Stimulated activated memory B cell treated with anti-CD40 and anti-IgM and Interleukin-4, amounts not matched to agents 10 μg/mL and 1 μg/mL and 100 μg/mL, for 72 hours (primary cell): ENCODE measurements around the gene APC2.

Experiments
- ATAC-seq: fragments of 150-1000 bp; cut with Tn5 transposase; 2 replicates; pipeline ENCODE4 v1.10.0; 2021
- H3K27ac Mint-ChIP-seq: one replicate; pipeline ENCODE4 v1.8.0; 2022; ENCODE audit warnings: mild to moderate bottlenecking, mixed read lengths
- H3K27me3 Mint-ChIP-seq: one replicate; pipeline ENCODE4 v1.8.0; 2022; ENCODE audit warnings: mixed read lengths
- H3K36me3 Mint-ChIP-seq: one replicate; pipeline ENCODE4 v1.8.0; 2022; ENCODE audit warnings: mixed read lengths
- H3K4me1 Mint-ChIP-seq: one replicate; pipeline ENCODE4 v1.8.0; 2022; ENCODE audit warnings: mixed read lengths
- H3K4me3 Mint-ChIP-seq: one replicate; pipeline ENCODE4 v1.8.0; 2022; ENCODE audit warnings: mild to moderate bottlenecking, moderate library complexity, mixed read lengths
- H3K9me3 Mint-ChIP-seq: one replicate; pipeline ENCODE4 v1.8.0; 2022; ENCODE audit warnings: mixed read lengths

The APC2 gene

DNA sequence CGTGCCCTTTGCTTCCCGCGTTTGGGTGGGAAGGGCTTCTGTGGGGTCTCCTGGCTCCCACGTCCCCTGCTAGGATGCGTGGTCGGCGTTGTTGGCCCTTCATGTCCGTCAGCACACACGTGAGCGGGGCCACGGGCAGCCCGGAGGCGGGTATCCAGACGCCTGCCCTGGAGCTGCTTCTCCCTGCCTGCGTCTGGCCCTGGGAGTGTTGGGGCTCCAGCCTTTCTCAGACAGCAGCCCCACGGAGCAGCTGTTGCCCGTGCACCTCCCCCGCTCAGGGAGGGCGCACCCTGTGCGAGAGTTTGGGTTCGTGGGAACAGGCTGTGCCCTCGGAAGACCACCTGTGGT, 28.0 kb upstream of the APC2 start:
- Mint-ChIP-seq H3K4me3 (no peak overlapping the region), H3K27ac (no peak overlapping the region), H3K9me3 (no peaks in the 10 kb centered on the region), H3K4me1 (peaks cover 34% of the 10 kb centered on the region), H3K27me3 (no peaks in the 10 kb centered on the region), H3K36me3 (peaks cover 66% of the 10 kb centered on the region)
- no peak for ATAC-seq

DNA sequence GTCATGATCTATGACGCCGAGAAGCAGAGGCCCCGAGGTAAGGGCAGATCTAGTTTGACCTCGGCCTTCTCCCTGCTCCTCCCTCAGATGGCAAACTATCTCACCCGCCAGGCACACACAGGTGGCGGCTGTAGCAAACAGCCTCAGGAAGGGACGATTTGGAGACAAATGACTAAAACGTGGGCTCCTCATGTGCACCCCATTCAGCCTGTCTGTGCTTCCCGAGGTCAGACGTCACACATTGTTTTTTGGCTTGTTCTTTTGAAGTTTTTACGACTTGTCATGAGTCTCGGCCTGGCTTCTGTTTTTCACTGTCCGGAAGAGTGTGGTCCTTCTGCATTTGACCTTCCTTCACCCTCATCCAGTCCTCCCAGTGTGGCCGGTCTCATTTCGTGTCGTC, 27.6 kb upstream of the APC2 start:
- Mint-ChIP-seq H3K9me3 (no peaks in the 10 kb centered on the region), H3K27me3 (no peaks in the 10 kb centered on the region), H3K27ac (no peak overlapping the region), H3K4me1 (peaks cover 30% of the 10 kb centered on the region), H3K4me3 (no peak overlapping the region), H3K36me3 (peaks cover 70% of the 10 kb centered on the region)
- no peak for ATAC-seq

DNA sequence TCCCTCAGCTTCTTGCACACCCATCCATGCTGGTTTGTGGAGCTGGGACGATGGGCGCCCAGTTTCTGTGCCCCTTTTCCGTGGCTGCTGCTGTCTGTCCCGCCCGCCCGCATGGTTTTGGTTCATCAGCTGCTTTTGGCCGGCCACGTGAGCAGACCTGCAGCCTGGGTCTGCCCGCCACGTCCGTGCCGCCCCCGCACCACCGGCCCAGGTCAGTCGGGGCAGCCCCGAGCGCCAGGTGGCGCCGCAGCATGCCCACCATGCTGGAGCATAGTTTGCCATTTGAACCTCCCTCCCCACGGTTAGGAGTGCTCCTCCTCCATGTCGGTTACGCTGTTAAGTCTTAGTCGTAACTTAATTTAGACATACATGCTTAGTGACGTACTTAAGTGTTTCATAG, 27.0 kb upstream of the APC2 start:
- no peak overlapping the region for H3K27ac Mint-ChIP-seq
- H3K9me3 Mint-ChIP-seq = no peaks in the 10 kb centered on the region

DNA sequence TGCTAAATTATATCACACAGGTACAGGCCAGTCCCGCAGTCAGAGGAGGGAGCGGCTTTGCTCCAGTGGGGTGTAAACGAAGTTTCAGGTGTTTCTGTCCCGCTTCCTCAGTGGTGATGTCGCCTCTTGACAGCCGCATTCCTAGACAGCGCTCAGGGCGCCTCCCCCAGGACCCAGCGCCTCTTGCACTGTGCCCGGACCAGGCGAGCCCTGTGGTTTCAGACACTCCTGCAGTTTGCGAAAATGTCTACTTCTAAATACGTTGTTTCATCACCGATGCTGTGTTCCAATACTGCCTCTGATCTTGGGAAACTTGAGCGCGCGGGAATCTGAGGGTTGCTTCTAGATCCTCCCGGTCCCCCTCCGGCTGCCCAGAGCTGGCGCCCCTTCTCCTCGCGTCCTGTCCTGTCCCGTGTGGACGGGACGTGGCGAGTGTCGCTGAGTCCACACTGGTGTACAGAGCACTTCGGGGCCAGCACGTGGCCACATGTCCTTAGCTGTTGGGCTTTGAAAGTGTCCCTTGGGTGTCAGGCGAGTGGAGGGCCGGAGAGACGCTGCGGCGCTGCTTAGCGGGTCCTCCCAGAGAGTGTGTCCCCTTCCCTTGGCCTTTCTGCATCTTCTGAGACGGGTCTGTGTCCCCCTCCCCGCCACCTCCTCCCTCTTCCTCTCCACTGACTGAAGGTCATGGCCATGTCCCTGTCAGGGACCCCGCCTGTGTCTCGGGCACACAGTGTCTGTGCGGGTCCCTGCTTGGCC, 26.3 kb upstream of the APC2 start:
- no peaks in the 10 kb centered on the region for H3K9me3 Mint-ChIP-seq
- H3K27ac Mint-ChIP-seq = no peak overlapping the region
- no peak overlapping the region for H3K4me3 Mint-ChIP-seq
- peaks cover 25% of the 10 kb centered on the region for H3K4me1 Mint-ChIP-seq
- ATAC-seq = no peak
- H3K27me3 Mint-ChIP-seq = no peaks in the 10 kb centered on the region
- peaks cover 65% of the 10 kb centered on the region for H3K36me3 Mint-ChIP-seq

More for the DNA sequence above, 27.0 kb upstream of the APC2 start:
- Mint-ChIP-seq H3K4me3 (no peak overlapping the region), H3K36me3 (peaks cover 65% of the 10 kb centered on the region), H3K4me1 (peaks cover 25% of the 10 kb centered on the region), H3K27me3 (no peaks in the 10 kb centered on the region)
- no peak for ATAC-seq

DNA sequence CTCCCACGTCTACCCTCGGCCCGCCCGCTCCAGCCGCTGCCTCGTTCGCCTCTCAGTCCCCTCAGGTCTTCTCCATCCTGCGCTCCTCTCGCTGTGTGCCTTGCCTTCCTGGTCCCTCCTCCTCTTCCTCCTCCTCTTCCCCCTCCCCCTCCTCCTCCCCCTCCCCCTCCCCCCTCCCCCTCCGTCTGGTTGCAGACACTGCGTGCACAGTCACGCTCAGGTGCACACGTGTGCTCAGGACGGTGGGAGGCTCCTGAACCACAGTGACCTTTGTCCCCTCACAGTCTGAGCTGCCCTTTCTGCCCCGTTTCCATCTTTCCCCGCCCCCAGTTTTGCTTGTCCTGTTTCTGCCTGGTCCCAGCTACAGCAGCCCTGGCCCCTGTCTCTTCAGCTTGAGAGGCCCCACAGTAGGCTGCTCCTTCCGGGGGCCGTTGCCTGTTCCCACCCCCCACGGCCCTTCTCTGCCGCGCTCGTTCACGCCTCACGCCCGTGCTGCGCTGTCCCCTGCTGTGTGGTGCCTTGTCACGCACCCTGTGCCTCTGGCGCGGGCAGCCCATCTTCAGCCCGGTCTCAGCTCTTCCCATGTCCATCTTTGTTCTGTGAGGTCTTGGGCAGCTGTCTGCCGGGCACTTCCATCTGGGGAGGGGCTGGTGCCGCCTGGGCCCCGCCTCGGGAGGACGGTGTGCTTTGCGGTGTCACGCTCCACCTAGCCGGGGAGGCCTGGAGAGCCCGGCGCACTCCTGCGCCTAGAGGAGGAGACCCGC, 25.5 kb upstream of the APC2 start:
- ATAC-seq = no peak
- Mint-ChIP-seq H3K36me3 (peaks cover 58% of the 10 kb centered on the region), H3K9me3 (no peaks in the 10 kb centered on the region), H3K27me3 (no peaks in the 10 kb centered on the region), H3K4me3 (no peak overlapping the region), H3K4me1 (peaks cover 20% of the 10 kb centered on the region), H3K27ac (no peak overlapping the region)

DNA sequence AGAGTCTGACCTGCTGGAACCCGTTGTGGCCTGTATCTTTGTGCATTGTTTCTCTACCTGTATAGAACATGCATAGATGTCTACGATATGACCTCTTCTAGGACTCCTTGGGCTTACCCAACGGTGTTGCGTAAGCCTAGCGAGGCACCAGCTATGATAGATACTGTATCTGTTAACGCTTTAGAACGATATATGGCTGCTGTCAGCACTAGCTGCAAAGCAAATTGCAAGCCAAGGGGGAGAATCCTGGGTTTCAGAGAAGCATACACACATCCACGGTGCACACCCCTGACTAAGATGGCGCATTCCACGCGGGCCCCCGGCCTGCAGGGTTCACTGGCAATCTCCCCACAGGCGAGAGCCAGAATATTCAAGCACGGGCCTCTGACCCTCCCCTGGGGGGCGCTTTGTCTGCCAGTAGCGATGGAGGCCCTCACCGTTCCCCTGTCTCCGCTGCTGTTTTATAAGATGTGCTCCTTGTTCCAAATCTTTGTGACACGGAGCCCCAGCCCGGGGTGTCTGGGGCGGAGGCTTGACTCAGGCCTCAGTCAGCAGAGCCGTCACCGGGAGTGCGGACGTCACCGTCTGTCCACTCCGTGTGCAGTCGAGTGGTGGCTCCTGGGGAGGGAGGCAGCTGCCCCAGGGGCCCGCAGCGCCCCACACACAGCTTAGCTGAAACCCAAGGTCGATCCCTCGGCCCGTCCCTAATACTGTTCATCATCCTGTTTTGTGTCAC, 24.7 kb upstream of the APC2 start:
- Mint-ChIP-seq H3K36me3 (peaks cover 59% of the 10 kb centered on the region), H3K27me3 (no peaks in the 10 kb centered on the region), H3K27ac (no peak overlapping the region), H3K9me3 (no peaks in the 10 kb centered on the region), H3K4me3 (no peak overlapping the region), H3K4me1 (peaks cover 18% of the 10 kb centered on the region)
- no peak for ATAC-seq

DNA sequence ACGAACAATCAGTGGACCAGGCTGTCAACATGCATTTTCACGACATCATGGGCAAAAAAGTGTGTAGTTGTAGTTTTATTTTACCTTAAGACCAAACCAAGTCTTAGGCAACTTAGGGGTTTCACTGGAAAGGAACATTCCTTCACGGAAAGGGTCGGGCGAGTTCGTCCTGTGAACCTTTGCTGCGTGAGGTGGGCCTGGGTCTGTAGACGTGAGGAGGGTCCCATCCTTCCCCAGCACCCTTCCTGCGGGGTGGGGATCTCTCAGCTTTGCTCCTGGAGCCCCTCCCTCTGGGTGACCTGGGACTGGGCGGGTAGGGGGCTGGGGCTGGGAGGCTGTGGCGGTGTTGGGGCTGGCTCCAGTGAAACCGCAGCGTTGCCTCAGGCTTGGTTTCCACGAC, 24.0 kb upstream of the APC2 start:
- no peak overlapping the region for H3K27ac Mint-ChIP-seq
- H3K27me3 Mint-ChIP-seq = no peaks in the 10 kb centered on the region
- H3K36me3 Mint-ChIP-seq = peaks cover 54% of the 10 kb centered on the region
- no peak for ATAC-seq
- H3K4me3 Mint-ChIP-seq = no peak overlapping the region
- H3K4me1 Mint-ChIP-seq = peaks cover 18% of the 10 kb centered on the region
- H3K9me3 Mint-ChIP-seq = no peaks in the 10 kb centered on the region

DNA sequence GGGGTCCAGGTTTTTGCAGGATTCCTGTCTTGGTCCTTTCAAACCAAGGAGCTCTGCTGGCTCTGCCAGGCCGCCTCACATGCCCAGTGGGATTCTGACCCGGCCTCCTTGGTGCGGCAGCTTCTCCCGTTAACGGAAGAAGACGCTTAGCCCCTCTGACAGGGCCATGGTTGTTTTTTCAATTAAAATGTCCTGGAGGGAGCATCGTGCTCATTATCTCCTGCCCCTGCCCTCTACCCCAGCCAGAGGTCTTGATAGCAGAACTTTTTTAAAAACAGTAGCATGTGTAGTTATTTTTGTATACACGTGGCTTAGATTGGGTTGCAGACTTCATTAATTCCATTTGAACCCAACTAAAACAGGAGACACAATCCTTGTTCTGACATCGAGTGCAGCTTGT, 23.2 kb upstream of the APC2 start:
- no peak for ATAC-seq
- Mint-ChIP-seq H3K27me3 (no peaks in the 10 kb centered on the region), H3K36me3 (peaks cover 53% of the 10 kb centered on the region), H3K27ac (no peak overlapping the region), H3K9me3 (no peaks in the 10 kb centered on the region), H3K4me3 (no peak overlapping the region), H3K4me1 (peaks cover 18% of the 10 kb centered on the region)

DNA sequence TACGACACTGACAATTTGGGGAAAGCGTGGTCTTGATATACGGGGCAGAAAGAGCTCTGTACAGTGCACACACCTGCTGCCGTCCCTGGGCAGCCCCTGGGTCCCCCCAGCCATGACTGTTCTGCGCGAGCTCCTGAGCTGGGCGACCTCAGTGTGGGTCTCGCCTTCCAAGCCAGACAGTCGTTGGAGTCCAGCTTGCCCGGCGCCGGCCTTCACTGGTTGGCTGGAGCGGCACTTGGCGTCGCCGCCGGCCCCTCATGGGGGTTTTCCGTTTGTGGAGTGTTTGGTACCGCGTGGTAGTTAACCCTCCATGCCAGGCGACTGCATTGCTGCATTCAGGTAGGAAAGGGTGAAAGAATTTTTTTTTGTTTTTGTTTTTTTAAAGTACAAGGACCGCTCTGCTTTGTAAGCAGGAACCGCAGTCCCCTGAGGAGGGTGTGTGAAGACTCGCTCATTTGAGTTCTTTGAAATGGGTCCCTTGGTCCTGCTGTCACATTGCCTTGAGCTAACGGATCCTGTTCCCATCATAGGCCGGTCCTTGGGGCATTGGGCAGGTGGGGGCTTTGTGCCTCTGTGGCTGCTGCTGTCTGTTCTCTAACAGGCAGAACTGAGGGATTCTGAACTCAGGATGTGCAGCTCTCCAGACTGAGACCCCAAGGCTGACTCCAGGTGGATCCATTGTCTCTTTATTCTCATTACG, 22.6 kb upstream of the APC2 start:
- Mint-ChIP-seq H3K9me3 (no peaks in the 10 kb centered on the region), H3K27me3 (no peaks in the 10 kb centered on the region), H3K4me3 (no peak overlapping the region), H3K4me1 (peaks cover 18% of the 10 kb centered on the region), H3K36me3 (peaks cover 56% of the 10 kb centered on the region), H3K27ac (no peak overlapping the region)
- no peak for ATAC-seq

DNA sequence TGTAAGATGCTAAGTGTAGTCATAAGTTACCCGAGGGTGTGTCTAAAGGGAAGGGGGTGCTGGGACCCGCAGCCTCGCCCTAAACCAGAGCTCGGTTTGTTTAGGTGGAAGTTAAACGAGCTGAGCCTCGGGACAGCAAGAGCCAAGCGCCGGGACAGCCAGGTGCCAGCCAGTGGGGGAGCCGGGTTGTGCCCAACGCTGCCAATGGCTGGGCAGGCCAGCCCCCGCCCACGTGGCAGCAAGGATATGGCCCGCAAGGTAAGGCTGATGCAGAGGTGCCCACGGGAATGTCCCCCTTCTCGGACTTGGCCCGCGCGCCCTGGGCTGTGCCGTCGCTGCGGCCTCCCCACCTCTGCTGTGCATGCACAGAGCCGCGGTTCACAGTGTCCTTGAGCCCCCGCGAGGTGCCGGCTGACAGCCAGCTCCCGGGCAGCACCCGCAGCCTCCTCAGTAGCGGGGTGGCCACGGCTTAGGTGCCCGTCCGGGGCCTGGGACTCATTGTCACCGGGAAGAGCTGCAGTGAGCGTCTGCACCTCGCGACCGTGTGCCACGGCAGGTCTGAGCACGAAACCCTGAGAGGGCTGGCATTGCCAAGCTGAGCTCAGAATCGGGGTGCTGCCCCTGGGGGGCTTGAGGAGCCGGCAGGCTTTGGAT, 21.1 kb upstream of the APC2 start:
- Mint-ChIP-seq H3K27ac (no peak overlapping the region), H3K27me3 (no peaks in the 10 kb centered on the region), H3K9me3 (no peaks in the 10 kb centered on the region), H3K4me1 (peaks cover 5% of the 10 kb centered on the region), H3K4me3 (no peak overlapping the region), H3K36me3 (peaks cover 45% of the 10 kb centered on the region)
- ATAC-seq = no peak

DNA sequence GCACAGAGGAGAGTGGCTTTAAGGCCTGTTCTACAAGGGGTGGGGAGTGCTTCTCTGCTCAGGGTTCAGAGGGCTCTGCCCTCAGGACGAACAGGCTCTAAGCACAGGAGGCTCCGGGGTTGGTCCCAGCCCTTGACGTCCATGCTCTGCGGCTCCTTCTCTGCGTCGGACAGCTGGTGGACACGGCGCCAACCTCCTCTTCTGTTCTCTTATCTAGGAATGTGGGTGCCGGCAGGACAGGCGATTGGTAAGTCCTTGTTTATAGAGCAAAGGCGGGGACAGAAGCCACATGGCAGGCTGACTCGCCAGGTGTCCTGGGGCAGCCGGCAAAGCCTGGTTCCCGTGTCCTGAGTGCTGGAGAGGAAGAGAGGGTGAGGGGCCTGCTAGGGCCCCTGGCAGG, 20.2 kb upstream of the APC2 start:
- Mint-ChIP-seq H3K27ac (no peak overlapping the region), H3K27me3 (no peaks in the 10 kb centered on the region), H3K9me3 (no peaks in the 10 kb centered on the region), H3K36me3 (peaks cover 36% of the 10 kb centered on the region), H3K4me3 (no peak overlapping the region), H3K4me1 (peaks cover 3% of the 10 kb centered on the region)
- no peak for ATAC-seq

DNA sequence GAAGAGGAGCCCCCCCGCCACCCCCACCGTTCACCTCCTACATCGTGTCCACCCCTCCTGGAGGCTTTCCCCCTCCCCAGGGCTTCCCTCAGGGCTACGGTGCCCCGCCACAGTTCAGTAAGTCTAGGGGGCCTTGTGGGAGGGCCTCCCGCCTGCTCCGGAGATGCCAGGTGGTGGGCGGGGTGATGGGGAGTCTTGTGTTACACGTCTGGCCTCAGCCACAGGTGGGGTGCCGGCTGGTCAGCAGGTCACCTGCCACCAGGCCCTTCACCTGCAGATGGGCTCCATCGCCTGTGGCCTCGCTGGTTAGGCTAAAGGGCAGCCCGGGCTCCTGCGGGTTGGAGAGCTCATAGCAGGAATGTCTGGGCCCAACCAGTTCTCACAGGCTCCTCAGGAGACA, 19.7 kb upstream of the APC2 start:
- Mint-ChIP-seq H3K27ac (no peak overlapping the region), H3K9me3 (no peaks in the 10 kb centered on the region), H3K4me1 (no peaks in the 10 kb centered on the region), H3K27me3 (no peaks in the 10 kb centered on the region), H3K36me3 (peaks cover 32% of the 10 kb centered on the region), H3K4me3 (no peak overlapping the region)
- no peak for ATAC-seq

DNA sequence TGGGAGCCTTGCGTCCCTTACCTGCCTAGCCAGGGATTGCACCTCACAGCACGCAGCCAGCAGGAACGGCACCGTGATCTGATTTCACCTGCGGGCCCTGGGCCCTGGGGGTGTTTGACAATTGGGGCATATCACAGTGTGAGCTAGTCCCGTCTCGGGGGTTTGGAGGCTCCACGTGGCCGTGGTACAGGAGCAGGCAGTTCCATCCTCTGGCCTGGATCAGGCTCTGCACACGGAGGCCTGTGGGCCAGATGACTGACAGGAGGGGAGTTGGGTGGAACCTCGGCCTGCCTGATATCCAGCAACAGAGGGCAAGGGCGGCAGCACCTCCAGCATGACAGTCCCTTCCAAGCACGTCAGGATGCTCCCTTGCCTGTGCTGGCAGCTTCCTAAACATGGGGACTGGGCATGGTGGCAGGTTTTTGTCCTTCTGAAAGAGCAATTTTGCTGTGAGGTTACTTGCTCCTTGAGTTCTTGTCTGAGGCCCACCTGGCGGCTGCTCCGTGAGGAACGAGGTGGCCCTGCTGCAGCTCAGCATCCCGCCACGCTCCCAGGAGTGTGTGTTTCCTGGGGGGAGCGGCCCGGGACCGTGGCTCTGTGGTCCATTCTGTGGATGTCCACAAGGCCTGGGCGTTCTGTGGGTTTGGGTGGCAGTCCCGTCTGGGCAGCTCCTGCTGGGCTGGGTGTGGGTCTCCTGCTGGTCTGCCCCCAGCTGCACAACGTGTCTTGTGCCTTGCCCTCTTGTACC, 18.0 kb upstream of the APC2 start:
- Mint-ChIP-seq H3K4me3 (no peak overlapping the region), H3K27ac (no peak overlapping the region), H3K27me3 (no peaks in the 10 kb centered on the region), H3K9me3 (no peaks in the 10 kb centered on the region), H3K4me1 (no peaks in the 10 kb centered on the region), H3K36me3 (peaks cover 28% of the 10 kb centered on the region)
- no peak for ATAC-seq

DNA sequence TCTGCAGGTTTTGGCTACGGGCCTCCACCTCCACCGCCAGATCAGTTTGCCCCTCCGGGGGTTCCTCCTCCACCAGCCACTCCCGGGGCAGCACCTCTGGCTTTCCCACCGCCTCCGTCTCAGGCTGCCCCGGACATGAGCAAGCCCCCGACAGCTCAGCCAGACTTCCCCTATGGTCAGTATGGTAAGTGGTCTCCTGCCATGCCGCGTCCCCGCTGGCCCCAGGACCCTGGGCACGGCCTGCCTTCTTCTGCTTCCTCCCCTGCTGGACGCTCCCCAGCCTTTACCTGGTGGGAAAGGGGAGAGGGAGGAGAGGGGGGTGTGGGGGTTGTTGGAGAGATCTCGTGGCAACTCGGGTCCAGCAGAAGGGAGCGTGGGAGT, 17.4 kb upstream of the APC2 start:
- H3K9me3 Mint-ChIP-seq = no peaks in the 10 kb centered on the region
- H3K4me3 Mint-ChIP-seq = no peak overlapping the region
- no peak for ATAC-seq
- no peak overlapping the region for H3K27ac Mint-ChIP-seq
- peaks cover 24% of the 10 kb centered on the region for H3K36me3 Mint-ChIP-seq
- H3K4me1 Mint-ChIP-seq = no peaks in the 10 kb centered on the region
- no peaks in the 10 kb centered on the region for H3K27me3 Mint-ChIP-seq
